Effector memory CD4-positive, alpha-beta T cell (primary cell): ENCODE data around the gene PRRT1.
A peak's percentile ranks its signal among the peaks of the same experiment; 100 is the strongest.
"Not testable (repeated sequence)": the region's sequence is repeated elsewhere in the genome, so short reads cannot be mapped to it uniquely, and the experiment has no call there.

Experiments
- DNase-seq, 3 donors: peaks; one replicate each; pipeline ENCODE4 v3.0.0-alpha.2; 2020
- H3K27ac ChIP-seq: 2 replicates; pipeline ENCODE4 v1.7.0; 2013; ENCODE audit warnings: mild to moderate bottlenecking, low read length, moderate library complexity; ENCODE audit not compliant: insufficient read depth, poor library complexity, severe bottlenecking
- H3K27me3 ChIP-seq: replicated peaks from 2 replicates; pipeline ENCODE4 v1.7.0; 2013; ENCODE audit warnings: mild to moderate bottlenecking, low read length; ENCODE audit not compliant: insufficient read depth, control insufficient read depth, poor library complexity, severe bottlenecking
- H3K36me3 ChIP-seq: 2 replicates; pipeline ENCODE4 v1.7.0; 2013; ENCODE audit warnings: mild to moderate bottlenecking, low read length, moderate library complexity; ENCODE audit not compliant: control insufficient read depth, insufficient read depth
- H3K4me1 ChIP-seq: 2 replicates; pipeline ENCODE4 v1.7.0; 2013; ENCODE audit warnings: low read length, mild to moderate bottlenecking; ENCODE audit not compliant: control insufficient read depth, insufficient read depth, poor library complexity, severe bottlenecking
- H3K4me3 ChIP-seq: 2 replicates; pipeline ENCODE4 v1.7.0; 2013; ENCODE audit warnings: low read length, low read depth, mild to moderate bottlenecking; ENCODE audit not compliant: insufficient read depth, poor library complexity, severe bottlenecking
- H3K9me3 ChIP-seq: 2 replicates; pipeline ENCODE4 v1.7.0; 2013; ENCODE audit warnings: mild to moderate bottlenecking, low read length, moderate library complexity; ENCODE audit not compliant: control insufficient read depth

PRRT1 gene

DNA sequence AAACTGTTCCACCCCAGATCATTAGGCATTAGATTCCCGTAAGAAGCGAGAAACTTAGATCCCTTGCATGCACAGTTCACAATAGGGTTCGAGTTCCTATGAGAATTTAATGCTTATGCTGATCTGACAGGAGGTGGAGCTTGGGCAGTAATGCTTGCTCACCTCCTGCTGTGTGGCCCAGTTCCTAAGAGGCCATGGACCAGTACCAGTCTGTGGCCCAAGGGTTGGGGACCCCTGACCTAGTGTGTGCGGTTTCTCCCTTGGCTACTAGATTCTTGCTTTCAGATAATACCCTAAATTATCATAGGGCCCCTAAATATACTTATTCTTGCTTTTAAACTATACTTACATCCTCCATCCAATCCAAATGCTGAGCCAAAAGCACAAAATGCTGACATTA is 42.6 kb upstream of the PRRT1 start:
- no peaks in the 10 kb centered on the region for H3K9me3 ChIP-seq
- no peak for DNase-seq
- H3K4me3 ChIP-seq, result peak overlapping the region; percentile 96
- no peaks in the 10 kb centered on the region for H3K27me3 ChIP-seq
- no peaks in the 10 kb centered on the region for H3K36me3 ChIP-seq
- H3K27ac ChIP-seq, result peak overlapping the region; percentile 95
- H3K4me1 ChIP-seq, result peaks cover 30% of the 10 kb centered on the region

GRCh38 chr6:32193096-32193495 is 41.4 kb upstream of the PRRT1 start:
- not testable (repeated sequence) for DNase-seq

GRCh38 chr6:32192608-32193039 is 40.9 kb upstream of the PRRT1 start, which contains the start of gene GPSM3:
TSS of gene GPSM3 (minus strand) at chr6:32192643. CDS start at chr6:32192513, 130 bp downstream.
- no peaks in the 10 kb centered on the region for H3K27me3 ChIP-seq
- H3K27ac ChIP-seq, result peak within 1 kb of the TSS; percentile 95
- no peaks in the 10 kb centered on the region for H3K9me3 ChIP-seq
- H3K4me1 ChIP-seq, result peaks cover 44% of the 10 kb centered on the region
- H3K36me3 ChIP-seq, result peaks cover 5% of the 10 kb centered on the region
- H3K4me3 ChIP-seq, result peak within 1 kb of the TSS; percentile 96
- DNase-seq, result peak; percentile 22 to 49 (median 37)

More at GRCh38 chr6:32193096-32193495, 41.4 kb upstream of the PRRT1 start:
- H3K36me3 ChIP-seq, H3K9me3 ChIP-seq, H3K27me3 ChIP-seq: not testable (repeated sequence)
- peak overlapping the region; percentile 95 for H3K27ac ChIP-seq
- peaks cover 41% of the 10 kb centered on the region for H3K4me1 ChIP-seq
- H3K4me3 ChIP-seq, result peak overlapping the region; percentile 96

DNA sequence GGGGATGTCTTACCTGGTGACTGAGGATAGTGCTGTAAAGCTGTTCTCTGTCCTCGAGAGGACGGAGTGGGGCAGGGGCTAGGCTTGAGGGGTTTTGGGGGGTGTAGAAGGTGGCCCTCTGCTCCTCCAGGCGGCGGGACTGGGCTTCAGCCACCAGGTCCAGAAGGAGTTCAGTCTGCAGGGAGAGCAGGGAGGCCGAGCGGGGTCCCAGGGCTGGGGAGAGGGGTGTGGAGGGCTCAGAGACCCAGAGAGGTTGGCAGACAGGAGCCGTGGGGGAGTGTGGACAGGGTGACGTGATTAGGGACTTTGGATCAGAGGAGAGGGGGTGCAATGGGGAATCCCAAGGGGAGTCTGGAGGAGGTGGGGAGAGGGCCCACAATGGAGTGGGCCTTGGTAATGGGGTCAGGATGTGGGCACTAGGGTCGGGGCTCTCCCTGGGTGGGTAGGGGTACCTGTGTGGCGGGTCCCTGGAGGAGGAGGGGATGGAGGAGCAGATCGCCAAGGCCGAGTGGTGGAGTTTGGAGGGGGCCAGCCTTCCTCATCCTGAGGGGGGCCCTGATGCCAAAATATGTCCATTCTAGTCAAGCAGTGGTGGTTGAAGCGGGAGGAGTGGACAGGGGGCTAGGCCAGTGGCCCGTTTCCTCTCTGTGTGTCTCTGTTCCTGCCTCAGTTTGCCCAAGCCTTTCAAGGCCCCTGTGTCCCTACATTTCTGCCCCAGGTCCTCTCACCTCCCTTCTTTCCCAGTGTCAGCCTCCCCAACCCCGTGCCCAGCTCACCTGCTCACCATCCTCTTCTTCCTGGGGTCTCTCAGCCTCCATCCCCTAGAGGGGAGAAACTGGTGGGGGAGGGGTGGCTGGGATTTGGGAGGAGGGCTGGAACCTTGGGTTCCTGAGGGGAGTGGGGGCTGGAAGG is 40.2 kb upstream of the PRRT1 start:
- Histone ChIP-seq H3K36me3 (peaks cover 12% of the 10 kb centered on the region), H3K27ac (peak overlapping the region; percentile 95), H3K9me3 (no peaks in the 10 kb centered on the region), H3K4me3 (peak overlapping the region; percentile 96), H3K4me1 (peaks cover 50% of the 10 kb centered on the region), H3K27me3 (no peaks in the 10 kb centered on the region)
- peak; percentile 20 to 36 (median 23) for DNase-seq

- Histone ChIP-seq H3K9me3 (no peaks in the 10 kb centered on the region), H3K4me3 (peak overlapping the region; percentile 96), H3K36me3 (peaks cover 21% of the 10 kb centered on the region), H3K27ac (peak overlapping the region; percentile 95), H3K27me3 (no peaks in the 10 kb centered on the region), H3K4me1 (peaks cover 54% of the 10 kb centered on the region)
- DNase-seq, result no peak
Observed at GRCh38 chr6:32190911-32191677, 39.4 kb upstream of the PRRT1 start.

DNA sequence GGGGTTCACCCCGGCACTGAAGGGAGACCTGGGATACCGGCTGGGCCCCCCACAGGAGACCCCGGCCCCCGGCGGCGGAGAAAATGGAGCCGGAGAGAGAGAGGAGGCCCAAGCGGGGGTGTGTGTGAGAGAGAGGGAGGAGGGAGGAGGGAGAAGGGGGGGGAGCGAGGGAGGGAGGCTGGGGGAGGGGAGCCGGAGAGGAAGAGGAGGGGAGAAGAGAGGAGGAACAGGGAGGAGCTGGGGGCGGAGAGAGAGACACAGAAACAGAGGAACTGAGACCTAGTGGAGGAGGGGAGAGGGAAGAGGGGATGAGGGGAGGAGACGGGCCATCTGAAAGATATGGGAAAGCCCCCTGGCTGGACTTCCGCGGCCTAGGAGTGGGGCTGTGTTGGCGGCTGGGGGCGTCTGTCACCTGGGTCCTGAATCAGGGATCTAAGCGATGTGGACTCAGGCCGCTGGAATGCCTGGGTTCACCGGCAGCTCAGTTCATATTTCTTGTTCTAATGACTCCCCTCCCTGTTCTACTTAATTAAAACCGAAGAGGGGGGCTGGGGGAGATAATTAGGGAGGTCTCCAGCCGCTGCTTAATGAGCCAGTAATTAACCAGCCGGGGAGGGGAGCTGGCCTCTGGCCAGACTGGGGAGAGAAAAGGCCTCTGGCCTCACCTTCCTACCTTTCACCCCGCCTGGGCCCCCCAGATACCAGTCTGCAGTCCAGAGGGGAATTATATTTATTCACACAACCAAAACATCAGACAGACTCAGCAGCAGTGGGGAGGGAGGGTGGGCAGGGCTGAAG is 38.5 kb upstream of the PRRT1 start, which contains the start of gene PBX2:
Gene PBX2 (minus strand): TSS at position 149 of the 798 bp plus-strand sequence. CDS start 287 bp downstream, outside the sequence.
- Histone ChIP-seq H3K4me1 (peaks cover 55% of the 10 kb centered on the region), H3K4me3 (peak within 1 kb of the TSS; percentile 96)

GRCh38 chr6:32189742-32190053 is 38.0 kb upstream of the PRRT1 start:
- no peak for DNase-seq
- H3K9me3 ChIP-seq, result no peaks in the 10 kb centered on the region
- peak overlapping the region; percentile 95 for H3K27ac ChIP-seq
- H3K36me3 ChIP-seq, result peaks cover 21% of the 10 kb centered on the region
- H3K4me3 ChIP-seq, result peak overlapping the region; percentile 96
- no peaks in the 10 kb centered on the region for H3K27me3 ChIP-seq
- H3K4me1 ChIP-seq, result peaks cover 49% of the 10 kb centered on the region

More for the DNA sequence above, 38.5 kb upstream of the PRRT1 start, which contains the start of gene PBX2:
- Histone ChIP-seq H3K36me3 (peaks cover 21% of the 10 kb centered on the region), H3K9me3 (no peaks in the 10 kb centered on the region), H3K27me3 (no peaks in the 10 kb centered on the region), H3K27ac (peak within 1 kb of the TSS; percentile 95)
- DNase-seq, result peak; percentile 62 to 77 (median 67)

- Histone ChIP-seq H3K27me3 (no peaks in the 10 kb centered on the region), H3K4me3 (peak overlapping the region; percentile 96), H3K36me3 (peaks cover 24% of the 10 kb centered on the region), H3K9me3 (no peaks in the 10 kb centered on the region), H3K27ac (peak overlapping the region; percentile 95), H3K4me1 (peaks cover 45% of the 10 kb centered on the region)
- no peak for DNase-seq
Observed at GRCh38 chr6:32189069-32189741, 37.5 kb upstream of the PRRT1 start.
